Right lobe of liver (tissue), 4 donors: ENCODE measurements around the gene OPRM1.

Experiments
- POLR2A ChIP-seq: fragments of 450-650 bp; IDR thresholded peaks from one replicate; pipeline ENCODE4 v1.6.1; 2017; ENCODE audit warnings: antibody characterized with exemption, mild to moderate bottlenecking
- TF ChIP-seq, protein P1 (sequence below), 4 donors: fragments of 200-600 bp in 3 of 4; fragments of 450-650 bp in 1 of 4; IDR thresholded peaks; one replicate each; pipeline versions ENCODE4 v1.5.1 to v1.8.0; 2016 to 2022; ENCODE audit warnings: antibody characterized with exemption in 4 of 4, mild to moderate bottlenecking in 2 of 4
- donor health status: DM: no; HTN: no; CAD: no.
- donor health status: DM: no; HTN: no; CAD: no.
- donor health status: DM: no; HTN: yes; CAD: no.

DNA sequence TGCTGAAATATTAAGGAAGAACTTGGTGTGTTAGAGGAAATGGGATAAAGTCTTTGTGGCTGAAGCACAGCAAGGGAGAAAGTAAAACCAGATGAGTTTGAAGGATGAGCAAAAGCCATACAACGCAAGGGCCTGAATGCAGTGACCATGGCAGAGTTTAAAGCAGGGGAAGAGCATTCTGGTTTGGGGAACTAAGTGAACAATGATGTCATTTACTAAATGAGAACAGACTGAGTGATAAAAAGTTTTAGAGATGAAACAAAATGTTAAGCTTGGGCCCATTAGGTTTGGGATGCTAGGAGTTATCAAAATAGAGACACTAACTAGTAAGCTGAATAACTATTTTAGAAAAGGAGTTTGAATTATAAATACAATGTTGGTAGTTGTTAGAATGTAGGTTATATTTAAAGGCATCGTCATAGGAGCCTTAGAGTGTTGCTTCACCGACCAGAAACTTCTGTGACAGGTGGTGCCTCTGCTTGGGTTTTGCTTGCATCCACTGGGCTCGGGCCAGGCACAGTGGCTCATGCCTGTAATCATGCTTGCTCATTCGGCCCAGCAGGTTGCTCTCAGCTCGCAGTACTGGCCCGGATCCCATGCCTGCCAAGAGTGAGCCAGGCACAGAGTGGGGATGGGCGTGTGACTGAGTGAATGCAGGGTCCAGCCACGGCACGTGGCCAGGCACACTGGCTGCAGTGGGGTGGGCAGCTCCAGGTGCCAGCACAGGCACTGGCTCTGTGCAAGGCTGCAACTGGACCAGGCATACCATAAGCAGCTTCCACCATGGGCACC lies 37.4 kb upstream of the OPRM1 start:
- TF ChIP-seq, protein P1, sequence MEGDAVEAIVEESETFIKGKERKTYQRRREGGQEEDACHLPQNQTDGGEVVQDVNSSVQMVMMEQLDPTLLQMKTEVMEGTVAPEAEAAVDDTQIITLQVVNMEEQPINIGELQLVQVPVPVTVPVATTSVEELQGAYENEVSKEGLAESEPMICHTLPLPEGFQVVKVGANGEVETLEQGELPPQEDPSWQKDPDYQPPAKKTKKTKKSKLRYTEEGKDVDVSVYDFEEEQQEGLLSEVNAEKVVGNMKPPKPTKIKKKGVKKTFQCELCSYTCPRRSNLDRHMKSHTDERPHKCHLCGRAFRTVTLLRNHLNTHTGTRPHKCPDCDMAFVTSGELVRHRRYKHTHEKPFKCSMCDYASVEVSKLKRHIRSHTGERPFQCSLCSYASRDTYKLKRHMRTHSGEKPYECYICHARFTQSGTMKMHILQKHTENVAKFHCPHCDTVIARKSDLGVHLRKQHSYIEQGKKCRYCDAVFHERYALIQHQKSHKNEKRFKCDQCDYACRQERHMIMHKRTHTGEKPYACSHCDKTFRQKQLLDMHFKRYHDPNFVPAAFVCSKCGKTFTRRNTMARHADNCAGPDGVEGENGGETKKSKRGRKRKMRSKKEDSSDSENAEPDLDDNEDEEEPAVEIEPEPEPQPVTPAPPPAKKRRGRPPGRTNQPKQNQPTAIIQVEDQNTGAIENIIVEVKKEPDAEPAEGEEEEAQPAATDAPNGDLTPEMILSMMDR (IDR thresholded peaks at IDR 0.05), result no peak
- no peak for TF ChIP-seq POLR2A
